ENCODE results near the gene PTAFR.

DNA sequence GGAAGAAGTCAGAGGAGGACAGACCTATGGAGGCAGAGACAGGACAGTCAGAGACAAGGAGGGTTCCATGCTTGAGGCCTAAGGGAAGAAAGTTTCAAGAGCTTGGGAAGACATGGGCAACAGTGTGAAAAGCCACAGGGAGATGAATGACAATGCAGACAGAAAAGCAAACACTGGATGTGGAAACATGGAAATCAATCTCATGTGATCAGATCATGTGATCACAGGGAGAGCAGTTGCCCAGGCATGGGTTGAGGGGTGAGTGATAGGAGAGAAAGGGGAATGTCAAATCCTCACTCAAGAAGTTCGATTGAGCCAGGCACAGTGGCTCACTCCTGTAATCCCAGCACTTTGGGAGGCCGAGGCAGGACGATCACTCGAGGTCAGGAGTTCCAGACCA, 17.2 kb downstream of the PTAFR start:
- TF ChIP-seq CTCF (IDR thresholded peaks at IDR 0.05), result no peak
- TF ChIP-seq POLR2A (IDR thresholded peaks at IDR 0.05), result no peak

Measured in body of pancreas (tissue), 4 donors.